Measurements from ENCODE around the gene CLDN9. TPM values are rescaled to one million over a fixed set of nuclear protein-coding genes. Genes with fewer than 3 reads are reported as not detected.

The CLDN9 gene
- total and polyA plus RNA-seq, 9 of the 15 experiments (the other 6 are each of a cell fraction or from before 2014, with no cell fraction given): 0.12 to 0.44 (median 0.22) TPM; not detected in 4

DNA sequence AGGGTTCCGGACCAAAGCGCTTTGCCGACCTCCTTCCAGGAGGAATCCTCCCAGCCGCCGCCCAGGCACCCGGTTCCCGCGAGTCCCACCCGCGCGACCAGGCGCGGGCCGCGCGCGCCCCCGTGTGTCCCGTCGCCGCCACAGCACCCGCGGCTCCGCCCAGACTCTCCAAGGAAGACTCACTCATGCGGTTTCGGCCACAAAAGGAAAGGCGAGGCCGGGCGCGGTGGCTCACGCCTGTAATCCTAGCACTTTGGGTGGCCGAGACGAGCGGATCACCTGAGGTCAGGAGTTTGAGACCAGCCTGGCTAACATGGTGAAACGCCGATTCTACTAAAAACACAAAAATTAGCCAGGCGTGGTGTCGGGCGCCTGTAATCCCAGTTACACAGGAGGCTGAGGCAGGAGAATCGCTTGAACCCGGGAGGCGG is 29.0 kb upstream of the CLDN9 start (continued):
- TF ChIP-seq PCBP1 (IDR thresholded peaks at IDR 0.05; ENCODE audit: low read depth, low read length, poor library complexity, severe bottlenecking) (no peak), TEAD1 (CRISPR knock-in tag; IDR thresholded peaks at IDR 0.05) (peak in 1 of 2 experiments; percentile 54; a peak in 1 of 4 replicates), RBM22 (IDR thresholded peaks at IDR 0.05; ENCODE audit: low read depth, low read length, poor library complexity, severe bottlenecking) (no peak), SLC30A9 (CRISPR knock-in tag; IDR thresholded peaks at IDR 0.05) (no peak), GATAD2A (IDR thresholded peaks at IDR 0.05) (no peak), MAFF (IDR thresholded peaks at IDR 0.05; ENCODE audit: low read length) (no peak), RBBP5 (IDR thresholded peaks at IDR 0.05; ENCODE audit: borderline replicate concordance, insufficient read depth, low read length, poor library complexity, severe bottlenecking) (no peak), HNRNPK (IDR thresholded peaks at IDR 0.05; ENCODE audit: low read depth, low read length, poor library complexity, severe bottlenecking) (no peak), ZNF133 (CRISPR knock-in tag; IDR thresholded peaks at IDR 0.05) (no peak), ZFPM2 (CRISPR knock-in tag; IDR thresholded peaks at IDR 0.05) (no peak), ZSCAN32 (CRISPR knock-in tag; IDR thresholded peaks at IDR 0.05) (no peak), HNRNPH1 (optimal IDR thresholded peaks at IDR 0.05; ENCODE audit: low read depth, low read length) (no peak), ILK (tag; IDR thresholded peaks at IDR 0.05; ENCODE audit: borderline replicate concordance, low read depth) (no peak), SMAD3 (CRISPR knock-in tag; conservative IDR thresholded peaks at IDR 0.05) (no peak), POLR3A (IDR thresholded peaks at IDR 0.05; ENCODE audit: borderline replicate concordance, extremely low read depth, insufficient read depth, insufficient read length) (no peak)
- TF ChIP-seq, protein P1, sequence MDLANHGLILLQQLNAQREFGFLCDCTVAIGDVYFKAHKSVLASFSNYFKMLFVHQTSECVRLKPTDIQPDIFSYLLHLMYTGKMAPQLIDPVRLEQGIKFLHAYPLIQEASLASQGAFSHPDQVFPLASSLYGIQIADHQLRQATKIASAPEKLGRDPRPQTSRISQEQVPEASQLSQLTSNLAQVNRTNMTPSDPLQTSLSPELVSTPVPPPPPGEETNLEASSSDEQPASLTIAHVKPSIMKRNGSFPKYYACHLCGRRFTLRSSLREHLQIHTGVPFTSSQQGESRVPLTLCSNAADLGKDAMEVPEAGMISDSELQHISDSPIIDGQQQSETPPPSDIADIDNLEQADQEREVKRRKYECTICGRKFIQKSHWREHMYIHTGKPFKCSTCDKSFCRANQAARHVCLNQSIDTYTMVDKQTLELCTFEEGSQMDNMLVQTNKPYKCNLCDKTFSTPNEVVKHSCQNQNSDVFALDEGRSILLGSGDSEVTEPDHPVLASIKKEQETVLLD (IDR thresholded peaks at IDR 0.05): 0 out of 2 replicates have a peak, but pooled peaks have one; percentile 37
- TF ChIP-seq, protein P2, sequence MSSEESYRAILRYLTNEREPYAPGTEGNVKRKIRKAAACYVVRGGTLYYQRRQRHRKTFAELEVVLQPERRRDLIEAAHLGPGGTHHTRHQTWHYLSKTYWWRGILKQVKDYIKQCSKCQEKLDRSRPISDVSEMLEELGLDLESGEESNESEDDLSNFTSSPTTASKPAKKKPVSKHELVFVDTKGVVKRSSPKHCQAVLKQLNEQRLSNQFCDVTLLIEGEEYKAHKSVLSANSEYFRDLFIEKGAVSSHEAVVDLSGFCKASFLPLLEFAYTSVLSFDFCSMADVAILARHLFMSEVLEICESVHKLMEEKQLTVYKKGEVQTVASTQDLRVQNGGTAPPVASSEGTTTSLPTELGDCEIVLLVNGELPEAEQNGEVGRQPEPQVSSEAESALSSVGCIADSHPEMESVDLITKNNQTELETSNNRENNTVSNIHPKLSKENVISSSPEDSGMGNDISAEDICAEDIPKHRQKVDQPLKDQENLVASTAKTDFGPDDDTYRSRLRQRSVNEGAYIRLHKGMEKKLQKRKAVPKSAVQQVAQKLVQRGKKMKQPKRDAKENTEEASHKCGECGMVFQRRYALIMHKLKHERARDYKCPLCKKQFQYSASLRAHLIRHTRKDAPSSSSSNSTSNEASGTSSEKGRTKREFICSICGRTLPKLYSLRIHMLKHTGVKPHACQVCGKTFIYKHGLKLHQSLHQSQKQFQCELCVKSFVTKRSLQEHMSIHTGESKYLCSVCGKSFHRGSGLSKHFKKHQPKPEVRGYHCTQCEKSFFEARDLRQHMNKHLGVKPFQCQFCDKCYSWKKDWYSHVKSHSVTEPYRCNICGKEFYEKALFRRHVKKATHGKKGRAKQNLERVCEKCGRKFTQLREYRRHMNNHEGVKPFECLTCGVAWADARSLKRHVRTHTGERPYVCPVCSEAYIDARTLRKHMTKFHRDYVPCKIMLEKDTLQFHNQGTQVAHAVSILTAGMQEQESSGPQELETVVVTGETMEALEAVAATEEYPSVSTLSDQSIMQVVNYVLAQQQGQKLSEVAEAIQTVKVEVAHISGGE (CRISPR knock-in tag; IDR thresholded peaks at IDR 0.05): no peak
- TF ChIP-seq, protein P3, sequence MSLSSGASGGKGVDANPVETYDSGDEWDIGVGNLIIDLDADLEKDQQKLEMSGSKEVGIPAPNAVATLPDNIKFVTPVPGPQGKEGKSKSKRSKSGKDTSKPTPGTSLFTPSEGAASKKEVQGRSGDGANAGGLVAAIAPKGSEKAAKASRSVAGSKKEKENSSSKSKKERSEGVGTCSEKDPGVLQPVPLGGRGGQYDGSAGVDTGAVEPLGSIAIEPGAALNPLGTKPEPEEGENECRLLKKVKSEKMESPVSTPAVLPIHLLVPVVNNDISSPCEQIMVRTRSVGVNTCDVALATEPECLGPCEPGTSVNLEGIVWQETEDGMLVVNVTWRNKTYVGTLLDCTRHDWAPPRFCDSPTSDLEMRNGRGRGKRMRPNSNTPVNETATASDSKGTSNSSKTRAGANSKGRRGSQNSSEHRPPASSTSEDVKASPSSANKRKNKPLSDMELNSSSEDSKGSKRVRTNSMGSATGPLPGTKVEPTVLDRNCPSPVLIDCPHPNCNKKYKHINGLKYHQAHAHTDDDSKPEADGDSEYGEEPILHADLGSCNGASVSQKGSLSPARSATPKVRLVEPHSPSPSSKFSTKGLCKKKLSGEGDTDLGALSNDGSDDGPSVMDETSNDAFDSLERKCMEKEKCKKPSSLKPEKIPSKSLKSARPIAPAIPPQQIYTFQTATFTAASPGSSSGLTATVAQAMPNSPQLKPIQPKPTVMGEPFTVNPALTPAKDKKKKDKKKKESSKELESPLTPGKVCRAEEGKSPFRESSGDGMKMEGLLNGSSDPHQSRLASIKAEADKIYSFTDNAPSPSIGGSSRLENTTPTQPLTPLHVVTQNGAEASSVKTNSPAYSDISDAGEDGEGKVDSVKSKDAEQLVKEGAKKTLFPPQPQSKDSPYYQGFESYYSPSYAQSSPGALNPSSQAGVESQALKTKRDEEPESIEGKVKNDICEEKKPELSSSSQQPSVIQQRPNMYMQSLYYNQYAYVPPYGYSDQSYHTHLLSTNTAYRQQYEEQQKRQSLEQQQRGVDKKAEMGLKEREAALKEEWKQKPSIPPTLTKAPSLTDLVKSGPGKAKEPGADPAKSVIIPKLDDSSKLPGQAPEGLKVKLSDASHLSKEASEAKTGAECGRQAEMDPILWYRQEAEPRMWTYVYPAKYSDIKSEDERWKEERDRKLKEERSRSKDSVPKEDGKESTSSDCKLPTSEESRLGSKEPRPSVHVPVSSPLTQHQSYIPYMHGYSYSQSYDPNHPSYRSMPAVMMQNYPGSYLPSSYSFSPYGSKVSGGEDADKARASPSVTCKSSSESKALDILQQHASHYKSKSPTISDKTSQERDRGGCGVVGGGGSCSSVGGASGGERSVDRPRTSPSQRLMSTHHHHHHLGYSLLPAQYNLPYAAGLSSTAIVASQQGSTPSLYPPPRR (CRISPR knock-in tag; IDR thresholded peaks at IDR 0.05; ENCODE audit: borderline replicate concordance): no peak
